Measurements from ENCODE around the gene PPP2R5C.

PPP2R5C gene

GRCh38 chr14:101972126-101972866 is 210.8 kb downstream of the PPP2R5C start:
- no peak for FAIRE-seq

GRCh38 chr14:101973356-101973755 is 211.8 kb downstream of the PPP2R5C start:
- no peak for FAIRE-seq

DNA sequence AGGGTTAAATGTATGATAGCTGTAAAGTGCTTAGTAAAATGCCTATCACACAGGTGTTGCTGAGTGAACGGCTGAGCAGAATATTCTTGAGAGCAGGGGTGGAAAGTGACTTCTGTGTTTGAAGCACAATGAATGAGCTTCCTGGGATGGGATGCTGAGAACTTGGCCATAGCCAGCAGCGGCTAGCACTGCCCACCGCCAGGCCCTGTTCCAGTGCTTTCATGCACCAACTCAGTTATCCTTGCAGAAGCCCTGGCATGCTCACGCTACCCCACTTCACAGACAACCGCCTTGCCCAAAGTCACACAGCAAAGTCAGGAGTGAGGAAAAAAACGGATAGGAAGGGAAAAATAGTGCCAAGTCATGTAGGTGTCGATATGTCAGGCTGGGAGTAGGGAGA is 213.7 kb downstream of the PPP2R5C start:
- FAIRE-seq, result no peak
